HG02623 (cell line): ENCODE results near the gene GIPC3.

Source experiments
- ATAC-seq: cut with Tn5 transposase; IDR thresholded peaks from one replicate; pipeline ENCODE4 v1.9.1; 2021; ENCODE audit warnings: moderate library complexity; ENCODE audit not compliant: unreplicated experiment

The GIPC3 gene

GRCh38 chr19:3604987-3605343, 19.7 kb downstream of the GIPC3 start:
- no peak for ATAC-seq

GRCh38 chr19:3605361-3605760, 20.1 kb downstream of the GIPC3 start:
- no peak for ATAC-seq

DNA sequence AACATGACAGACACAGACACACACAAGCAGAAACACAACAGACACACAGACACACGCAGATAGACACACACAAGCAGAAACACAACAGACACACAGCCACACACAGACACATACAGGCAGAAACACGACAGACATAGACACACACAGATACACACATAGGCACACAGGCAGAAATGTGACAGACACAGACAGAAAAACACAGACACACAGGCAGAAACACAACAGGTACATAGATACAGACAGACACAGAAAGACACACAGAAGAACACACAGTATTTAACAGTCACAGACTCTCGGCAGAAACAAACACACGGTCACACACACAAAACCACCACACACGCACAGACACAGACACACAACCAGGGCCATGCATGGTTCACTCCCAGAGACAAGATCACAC, 20.5 kb downstream of the GIPC3 start:
- no peak for ATAC-seq

DNA sequence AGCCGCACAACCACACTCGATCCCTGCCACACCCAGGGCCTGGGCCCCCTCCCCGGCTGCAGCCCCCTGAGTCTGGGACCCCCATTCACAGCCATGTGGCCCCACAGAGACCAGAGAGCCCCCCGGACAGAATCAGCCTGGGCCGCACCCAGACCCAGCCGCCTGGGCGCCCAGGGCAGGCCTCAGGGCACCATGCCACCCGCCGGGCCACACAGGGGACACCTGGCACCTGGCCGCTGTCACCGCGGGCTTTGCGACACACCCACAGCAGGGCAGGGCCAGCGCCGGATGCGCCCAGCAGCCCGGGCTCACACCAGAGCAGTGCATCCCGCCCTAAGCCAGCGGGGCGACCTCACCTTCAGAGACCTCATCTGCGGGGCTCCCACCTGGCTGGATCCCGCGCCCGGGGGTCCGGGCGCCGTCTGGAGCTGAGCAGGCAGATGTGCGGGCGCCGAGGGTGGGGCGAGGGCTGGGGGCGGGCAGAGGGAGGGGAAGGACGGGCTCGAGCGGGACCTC, 21.0 kb downstream of the GIPC3 start:
- no peak for ATAC-seq

- ATAC-seq = no peak
These were observed 21.5 kb downstream of the GIPC3 start, which contains the start of gene TBXA2R for GRCh38 chr19:3606690-3607289. Gene TBXA2R (minus strand): TSS chr19:3606875. CDS start chr19:3600634, 6,241 bp downstream.

DNA sequence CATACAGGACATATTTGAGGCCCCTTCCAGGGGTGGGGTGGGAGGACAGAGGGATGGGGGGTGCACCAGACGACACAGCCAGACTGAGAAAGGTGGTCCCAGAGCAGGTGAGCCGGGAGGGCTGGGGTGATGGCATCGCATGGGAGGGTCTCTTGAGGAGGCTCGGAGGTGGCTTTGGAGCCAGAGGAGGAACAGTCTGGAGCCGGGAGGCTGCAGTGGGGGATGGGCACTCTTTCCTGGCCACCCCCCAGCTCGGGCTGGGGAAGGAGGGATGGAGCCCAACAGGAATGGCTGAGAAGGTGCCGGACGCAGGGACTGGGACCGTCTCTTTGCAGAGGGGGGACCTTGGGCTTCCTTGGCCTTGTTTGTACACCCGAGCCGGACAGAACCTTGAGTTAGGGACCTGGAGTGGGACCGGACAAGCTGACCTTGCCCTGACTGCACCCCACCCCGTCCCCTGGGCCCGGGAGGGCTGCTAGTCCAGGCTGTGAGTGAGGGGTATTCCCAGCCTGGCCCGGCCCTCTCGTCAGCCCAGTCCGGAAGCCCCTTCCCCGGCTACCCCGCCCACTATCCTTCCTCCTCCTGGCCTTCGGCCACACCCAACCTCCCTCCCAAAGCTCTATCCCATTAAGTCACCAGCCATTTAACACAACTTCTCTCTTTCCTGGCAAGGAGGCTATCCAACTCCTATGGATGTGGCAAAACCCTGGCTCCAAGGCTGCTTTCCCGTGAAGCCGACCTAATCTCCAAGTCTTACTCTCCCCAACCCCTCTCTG, 22.2 kb downstream of the GIPC3 start:
- no peak for ATAC-seq

- ATAC-seq = no peak
These were observed 22.9 kb downstream of the GIPC3 start for GRCh38 chr19:3608079-3608641.

- no peak for ATAC-seq
These were observed 23.6 kb downstream of the GIPC3 start for GRCh38 chr19:3608750-3609322.

DNA sequence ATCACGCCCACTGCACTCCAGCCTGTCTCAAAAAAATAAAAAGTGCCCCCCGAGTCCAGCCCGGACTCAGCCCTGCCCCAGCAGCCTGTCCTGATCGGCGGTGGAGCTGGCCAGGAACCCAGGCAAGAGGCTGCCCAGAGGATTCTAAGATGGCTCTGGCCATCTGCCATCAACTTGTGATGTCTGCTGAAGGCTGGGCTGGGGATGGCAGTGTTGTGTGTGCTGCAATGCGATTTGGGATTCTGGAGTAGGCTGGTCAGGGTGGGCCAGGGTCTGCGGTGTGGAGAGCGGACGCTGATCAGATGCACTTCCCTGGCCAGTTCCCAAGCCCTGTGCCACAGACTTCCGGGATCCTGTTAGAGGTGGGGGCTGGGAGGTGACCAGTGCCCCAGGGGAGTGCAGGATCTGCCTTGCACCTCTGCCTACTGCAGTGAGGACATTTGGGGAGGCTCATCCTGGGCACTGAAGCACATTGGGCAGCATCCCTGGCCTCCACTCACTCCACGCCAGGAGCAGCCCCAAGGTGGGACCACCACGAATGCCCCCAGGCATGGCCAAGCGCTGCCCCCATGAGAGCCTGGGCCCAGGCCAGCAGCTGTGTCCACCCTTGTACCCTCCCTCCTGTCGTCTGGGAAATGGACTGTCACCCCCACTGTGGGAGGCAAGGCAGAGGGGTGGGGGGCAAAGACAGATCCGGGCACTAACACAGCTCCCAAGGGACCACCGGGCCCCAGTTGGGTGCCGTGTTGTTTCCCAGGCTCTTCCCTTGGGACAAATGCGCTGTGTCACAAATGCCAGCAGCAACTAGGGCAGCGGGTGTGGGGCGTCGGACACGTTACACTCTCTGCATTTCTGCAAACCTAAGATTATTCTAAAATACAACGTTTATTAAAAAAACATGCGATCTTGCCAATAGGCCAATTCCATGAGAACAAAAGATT, 24.8 kb downstream of the GIPC3 start:
- ATAC-seq = no peak

DNA sequence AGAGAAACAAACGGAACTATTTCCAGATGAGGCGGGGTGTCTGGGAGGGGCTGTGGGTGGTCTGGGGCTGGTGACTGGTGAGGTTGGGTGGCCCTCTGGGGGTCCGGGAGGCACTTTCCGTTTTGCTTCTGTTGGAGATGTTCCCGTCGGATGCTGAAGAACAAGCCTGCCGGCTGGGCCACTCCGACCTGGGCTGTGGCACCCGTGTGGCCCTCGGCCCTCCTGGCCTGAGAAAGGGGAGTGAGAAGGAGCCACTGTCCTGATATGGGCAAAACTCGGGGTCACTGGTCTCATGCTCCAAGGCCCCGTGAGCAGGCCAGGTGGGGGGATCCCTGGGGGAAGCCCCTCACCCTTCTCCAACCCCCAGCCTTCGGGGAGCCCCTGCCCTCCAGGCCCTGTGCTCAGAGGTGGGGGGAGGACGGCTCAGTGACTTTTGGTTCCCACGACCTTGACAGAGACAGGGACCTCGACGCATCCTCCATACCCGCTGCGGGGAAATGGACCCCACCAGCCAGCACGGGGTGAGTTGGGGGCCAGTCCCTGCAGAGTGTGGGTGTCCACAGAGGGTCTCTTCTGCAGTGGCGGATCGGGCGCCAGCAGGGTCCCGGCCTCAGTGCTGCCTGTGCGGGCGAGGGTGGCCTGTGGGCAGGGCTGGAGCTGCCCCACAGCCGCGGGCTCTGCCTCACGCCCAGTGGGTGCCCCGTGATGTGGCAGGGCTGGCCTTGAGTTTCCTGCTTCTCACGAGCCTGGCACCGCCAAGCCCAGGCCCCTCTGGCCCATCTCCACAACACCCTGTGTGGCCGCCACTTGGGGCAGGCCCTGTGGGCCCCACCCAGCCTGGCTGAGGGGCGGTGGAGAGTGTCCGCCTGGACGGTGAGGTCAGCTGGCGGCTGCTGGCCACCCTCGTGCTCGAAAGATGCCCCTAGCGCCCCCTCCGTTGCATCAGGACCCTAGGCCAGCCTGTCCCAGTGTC, 25.8 kb downstream of the GIPC3 start:
- ATAC-seq = no peak

- no peak for ATAC-seq
These were observed 26.6 kb downstream of the GIPC3 start for GRCh38 chr19:3611841-3612240.

GRCh38 chr19:3612330-3612729, 27.1 kb downstream of the GIPC3 start:
- ATAC-seq = no peak

DNA sequence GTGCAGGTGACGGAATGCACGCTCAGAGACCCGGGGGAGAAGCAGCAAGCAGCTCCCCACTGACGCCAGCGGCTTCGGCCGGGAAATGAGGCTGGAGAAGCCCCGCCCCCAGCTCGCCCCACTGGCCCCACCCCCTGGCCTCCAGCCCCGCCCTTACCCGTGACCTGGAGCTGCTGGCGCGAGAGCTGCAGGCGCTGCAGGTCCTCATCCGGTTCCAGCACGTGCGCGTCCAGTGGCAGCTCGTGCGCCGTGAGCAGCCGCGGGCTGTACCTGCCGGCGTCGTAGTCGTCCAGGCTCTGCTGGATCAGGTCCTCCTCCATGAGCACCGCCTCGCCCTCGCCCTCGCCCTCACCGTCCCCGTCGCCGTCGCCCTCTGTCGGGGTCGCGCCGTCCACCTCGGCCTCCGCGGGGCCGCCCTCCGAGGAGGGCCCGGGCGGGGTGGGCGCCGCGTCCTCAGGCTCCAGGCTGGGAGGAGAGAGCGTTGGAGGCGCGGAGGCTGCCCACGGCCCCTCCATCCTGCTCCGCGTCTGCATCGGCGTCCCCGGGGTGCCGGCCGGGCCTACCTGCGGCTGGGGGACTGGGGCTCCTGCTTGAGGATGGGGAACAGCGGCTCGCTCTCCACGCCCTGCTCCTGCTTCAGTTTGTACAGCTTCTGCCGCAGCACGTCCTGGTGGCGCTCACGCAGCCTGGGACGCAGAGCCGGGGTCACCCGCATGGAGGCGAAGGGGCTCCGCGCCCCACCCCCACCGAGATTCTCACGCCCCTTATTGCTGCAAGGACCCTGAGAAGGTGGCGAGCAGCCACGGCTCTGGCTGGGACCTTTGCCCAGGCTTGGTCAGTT, 27.8 kb downstream of the GIPC3 start:
- no peak for ATAC-seq

DNA sequence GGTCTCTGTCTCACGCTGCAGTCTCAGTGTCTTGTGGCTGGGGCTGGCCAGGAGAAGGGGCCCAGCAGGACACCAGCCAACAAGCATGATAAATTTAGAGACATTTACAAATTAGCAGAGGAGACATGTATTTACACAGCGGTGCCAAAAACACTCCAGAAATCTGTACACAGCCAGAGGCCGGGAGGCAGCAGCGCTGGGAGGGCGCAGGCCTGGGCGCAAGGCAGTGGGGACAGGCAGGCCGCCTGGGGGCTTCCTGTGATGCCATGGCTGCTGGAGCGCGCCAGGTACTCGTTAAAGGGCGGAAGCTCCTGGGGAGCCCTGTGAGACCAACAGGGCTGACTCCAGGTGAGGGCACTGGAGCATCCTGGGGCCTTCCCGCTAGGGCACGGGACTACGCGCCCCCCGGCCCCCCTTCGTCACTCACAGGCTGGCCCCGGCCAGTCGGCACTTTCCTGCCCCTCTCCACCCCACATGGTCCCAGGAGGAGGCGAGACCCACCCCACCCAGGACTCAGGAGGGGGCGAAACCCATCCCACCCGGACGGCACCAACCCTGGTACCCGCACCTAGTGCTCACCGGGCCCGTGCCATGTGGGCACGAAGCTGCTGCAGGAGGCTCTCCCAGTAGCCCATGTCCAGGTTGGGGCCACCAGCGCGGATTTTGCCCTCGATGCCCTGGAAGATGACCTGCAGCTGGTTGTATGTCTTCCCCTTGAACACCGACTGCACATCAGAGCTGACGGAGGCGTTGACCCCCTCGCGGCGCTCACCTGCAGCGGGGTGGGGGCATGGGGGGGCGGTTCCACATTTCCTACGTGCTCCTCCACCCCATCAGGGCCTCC, 28.8 kb downstream of the GIPC3 start:
- no peak for ATAC-seq

DNA sequence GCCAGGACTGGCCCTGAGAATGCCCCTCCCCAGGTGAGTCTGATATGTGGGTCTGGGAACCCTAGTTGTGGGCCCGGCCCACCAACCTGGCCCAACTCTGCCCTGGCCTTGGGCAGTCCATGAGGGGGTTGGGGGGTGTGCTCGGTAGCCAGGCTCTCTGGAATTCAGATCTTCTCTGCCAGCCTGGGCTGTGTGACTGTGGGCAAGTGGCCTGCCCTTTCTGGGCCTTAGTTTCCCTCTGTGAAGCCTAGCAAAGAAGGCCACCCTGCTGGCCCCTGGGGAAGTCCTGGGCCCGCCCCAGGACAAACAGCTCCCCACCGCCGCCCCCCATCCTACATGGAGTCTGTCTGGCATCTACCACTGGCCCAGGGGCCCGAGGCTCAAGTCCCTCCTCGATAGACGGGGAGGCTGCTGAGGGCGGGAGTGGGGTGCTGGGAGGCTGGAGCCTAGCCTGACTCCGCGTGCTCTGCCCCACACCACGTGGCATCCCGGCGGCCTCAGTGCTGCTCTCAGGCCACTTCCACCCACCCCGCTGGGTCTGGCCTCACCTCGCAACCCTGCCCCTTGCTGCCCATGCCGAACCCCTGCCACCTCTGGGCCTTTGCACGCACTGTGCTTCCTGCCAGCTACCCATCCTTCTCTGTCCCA, 29.7 kb downstream of the GIPC3 start:
- ATAC-seq = no peak

- no peak for ATAC-seq
These were observed 30.4 kb downstream of the GIPC3 start for GRCh38 chr19:3615524-3616135.

- no peak for ATAC-seq
These were observed 32.2 kb downstream of the GIPC3 start for GRCh38 chr19:3617463-3617862.
